GM12892 (cell line): ENCODE measurements around the gene CCDC60.
A peak's percentile ranks its signal among the peaks of the same experiment; 100 is the strongest.

Source experiments
- DNase-seq: peaks from one replicate; pipeline ENCODE4 v3.0.0; 2011; ENCODE audit not compliant: insufficient read length
- FAIRE-seq: peaks from 2 replicates; lab custom pipeline; 2011; peaks lifted over from hg19 to GRCh38; lab: Jason Lieb, UNC
- POLR2A ChIP-seq: IDR thresholded peaks from 2 replicates; pipeline ENCODE4 v1.6.1; 2011; ENCODE audit warnings: low read depth, low read length, control low read depth
- POLR2AphosphoS5 ChIP-seq: IDR thresholded peaks from 2 replicates; pipeline ENCODE4 v1.6.1; 2011; ENCODE audit warnings: low read depth, low read length, control low read depth
- TAF1 ChIP-seq: IDR thresholded peaks from 2 replicates; pipeline ENCODE4 v1.6.1; 2011; ENCODE audit warnings: low read depth, mild to moderate bottlenecking, control low read depth, low read length, borderline replicate concordance

Gene CCDC60

DNA sequence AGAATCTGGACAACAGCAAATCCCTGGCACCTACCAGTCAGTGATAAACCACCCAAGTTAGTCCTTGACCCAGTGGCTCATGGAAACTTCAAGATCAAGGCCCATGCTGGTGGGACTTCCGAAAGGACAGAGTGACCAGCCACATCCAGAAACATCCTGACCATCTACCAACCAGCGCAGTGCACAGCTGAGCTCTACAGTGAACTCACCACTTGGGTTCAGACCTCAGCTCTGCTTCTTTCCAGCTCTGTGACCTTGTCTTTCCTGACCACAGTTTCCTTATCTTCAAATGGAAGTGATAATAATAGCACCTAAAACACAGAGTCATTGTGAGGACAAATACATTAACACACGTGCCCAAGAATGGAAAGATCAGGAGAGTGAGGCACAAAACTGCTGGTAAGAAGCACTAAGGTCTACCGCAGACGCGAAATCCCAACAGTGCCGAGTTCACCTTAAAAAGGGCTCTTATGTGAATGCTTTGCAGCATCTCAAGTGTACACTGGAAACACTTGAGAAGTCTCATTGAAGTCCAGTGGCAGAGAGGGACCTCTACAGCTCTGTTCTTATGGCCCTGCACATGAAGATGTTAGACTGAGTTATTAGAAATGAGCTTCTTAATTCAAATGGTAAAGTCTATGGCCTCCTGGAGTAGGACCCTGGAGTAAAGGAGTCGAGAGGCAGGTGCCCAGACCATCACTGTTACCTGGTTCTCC is 128.8 kb downstream of the CCDC60 start:
- TF ChIP-seq TAF1 (no peak), POLR2A (no peak), POLR2AphosphoS5 (no peak)
- FAIRE-seq (no peak), DNase-seq (no peak)

DNA sequence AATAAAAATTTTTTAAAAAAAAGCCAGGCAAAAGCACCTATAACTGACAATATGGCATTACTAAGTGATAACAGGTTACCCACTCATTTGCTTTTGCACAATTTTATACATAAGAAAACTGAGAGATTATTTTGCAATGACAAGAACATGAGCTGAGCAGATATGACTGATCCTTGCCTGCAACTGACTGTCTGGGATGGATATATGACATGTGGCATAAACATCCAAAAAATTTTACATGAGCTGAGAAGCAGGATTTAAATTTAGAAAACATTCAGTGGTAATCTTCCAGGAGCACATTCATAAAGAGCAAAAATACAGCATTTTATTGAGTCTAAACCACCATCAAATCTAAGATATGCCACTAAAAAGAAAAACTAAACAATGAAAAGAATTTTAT is 133.8 kb downstream of the CCDC60 start:
- no peak for DNase-seq
- TF ChIP-seq POLR2AphosphoS5 (no peak), POLR2A (no peak), TAF1 (no peak)
- no peak for FAIRE-seq

DNA sequence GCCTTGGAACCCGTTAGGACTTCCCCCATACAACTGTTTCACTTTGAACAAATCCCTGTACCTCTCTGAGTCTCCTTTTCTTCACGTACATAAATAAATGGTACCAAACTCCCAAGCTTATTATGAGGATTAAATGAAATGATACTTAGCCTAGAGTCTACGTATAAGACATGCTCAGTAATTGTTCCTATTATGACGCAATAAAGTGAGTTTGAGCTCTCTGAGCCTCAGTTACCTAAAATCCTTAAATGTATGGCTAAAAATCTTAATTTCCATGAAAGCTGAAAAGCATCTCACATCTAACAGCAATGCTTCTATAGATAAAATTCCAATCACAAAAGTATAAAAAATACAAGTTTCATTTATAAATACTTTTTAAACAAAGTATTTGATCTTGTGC is 141.1 kb downstream of the CCDC60 start:
- TF ChIP-seq POLR2A, result no peak
- TF ChIP-seq TAF1, result no peak
- TF ChIP-seq POLR2AphosphoS5, result no peak
- DNase-seq, result no peak
- FAIRE-seq, result no peak

DNA sequence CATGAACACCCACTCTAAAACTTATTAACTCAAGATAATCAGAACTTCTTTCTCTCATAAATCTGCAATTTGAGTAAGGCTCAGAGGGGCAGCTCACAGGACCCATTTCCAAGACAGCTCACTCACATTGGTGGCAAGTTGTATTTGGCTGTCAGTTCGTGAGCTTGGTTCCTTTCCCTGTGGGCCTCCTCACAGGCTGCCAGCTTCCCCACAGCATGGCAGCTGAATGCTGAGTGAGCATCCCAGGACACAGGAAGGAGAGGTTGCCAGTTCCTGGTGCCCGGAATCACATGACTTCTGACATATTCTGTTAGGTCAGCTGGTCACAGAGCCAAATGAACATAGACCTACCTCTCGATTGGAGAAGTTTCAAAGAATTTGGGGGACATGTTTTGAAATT is 142.4 kb downstream of the CCDC60 start:
- no peak for DNase-seq
- TF ChIP-seq TAF1 (no peak), POLR2AphosphoS5 (no peak), POLR2A (no peak)
- FAIRE-seq, result no peak

DNA sequence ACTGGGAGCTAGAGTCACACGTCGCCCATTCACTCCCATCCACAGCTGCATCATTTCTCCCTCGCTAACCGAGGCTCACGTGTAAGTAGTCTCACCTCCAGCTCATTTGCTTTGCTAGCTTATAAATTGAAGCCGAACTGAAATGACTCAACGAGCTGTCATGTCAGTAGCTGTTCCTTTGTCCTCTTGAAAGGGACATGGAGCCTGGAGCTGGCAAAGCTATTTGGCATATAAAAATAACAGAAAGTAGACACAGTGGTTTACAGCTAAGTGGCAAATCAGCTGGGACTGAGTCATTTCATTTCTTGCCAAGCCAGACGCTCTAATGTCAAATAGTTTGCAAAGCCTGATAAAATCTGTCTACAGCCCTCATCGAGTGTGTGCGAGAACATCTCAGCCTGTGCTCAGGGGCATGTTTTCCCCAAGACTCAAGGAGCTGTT is 144.6 kb downstream of the CCDC60 start:
- DNase-seq (no peak), FAIRE-seq (no peak)
- TF ChIP-seq POLR2A (no peak), TAF1 (no peak), POLR2AphosphoS5 (no peak)

DNA sequence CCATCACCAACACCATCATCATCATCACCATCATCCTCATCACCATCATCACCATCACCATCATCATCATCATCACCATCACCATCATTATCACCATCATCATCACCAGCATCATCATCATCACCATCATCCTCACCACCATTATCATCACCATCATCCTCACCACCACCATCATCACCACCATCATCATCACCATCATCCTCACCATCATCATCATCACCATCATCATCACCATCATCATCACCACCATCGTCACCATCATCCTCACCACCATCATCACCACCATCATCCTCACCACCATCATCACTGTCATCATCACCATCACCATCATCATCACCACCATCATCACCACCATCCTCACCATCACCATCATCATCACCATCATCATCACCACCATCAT is 146.0 kb downstream of the CCDC60 start:
- TF ChIP-seq POLR2A (no peak), POLR2AphosphoS5 (no peak), TAF1 (no peak)
- FAIRE-seq, result peak; percentile 67
- DNase-seq, result no peak

DNA sequence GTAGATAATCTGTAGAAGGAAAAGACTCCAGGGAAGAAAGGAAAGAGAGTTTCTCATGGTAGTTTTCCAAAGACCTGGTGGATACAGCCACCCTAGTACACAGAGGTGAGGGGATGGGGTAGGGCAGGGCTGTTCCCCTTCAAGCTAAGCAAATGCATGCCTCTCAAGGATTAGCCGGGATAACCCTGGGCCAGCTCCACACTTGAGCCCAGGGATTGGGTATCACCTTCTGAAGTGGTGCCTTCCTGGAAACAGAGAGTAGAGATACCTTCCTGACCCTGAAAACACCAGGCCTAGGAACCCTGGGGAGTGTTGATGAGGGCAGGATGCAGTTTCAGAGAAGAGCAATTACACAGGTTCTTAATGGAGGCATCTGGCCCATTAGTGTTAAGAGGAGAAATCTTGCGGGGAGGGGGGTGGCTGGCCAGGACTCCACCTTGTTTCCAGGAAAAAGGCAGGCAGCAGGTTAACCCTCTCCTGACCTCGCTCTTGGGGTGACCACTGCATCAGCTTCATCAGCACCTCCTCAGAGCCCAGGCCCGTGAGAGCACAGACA is 152.1 kb downstream of the CCDC60 start:
- no peak for FAIRE-seq
- no peak for DNase-seq
- TF ChIP-seq POLR2A (no peak), POLR2AphosphoS5 (no peak), TAF1 (no peak)

DNA sequence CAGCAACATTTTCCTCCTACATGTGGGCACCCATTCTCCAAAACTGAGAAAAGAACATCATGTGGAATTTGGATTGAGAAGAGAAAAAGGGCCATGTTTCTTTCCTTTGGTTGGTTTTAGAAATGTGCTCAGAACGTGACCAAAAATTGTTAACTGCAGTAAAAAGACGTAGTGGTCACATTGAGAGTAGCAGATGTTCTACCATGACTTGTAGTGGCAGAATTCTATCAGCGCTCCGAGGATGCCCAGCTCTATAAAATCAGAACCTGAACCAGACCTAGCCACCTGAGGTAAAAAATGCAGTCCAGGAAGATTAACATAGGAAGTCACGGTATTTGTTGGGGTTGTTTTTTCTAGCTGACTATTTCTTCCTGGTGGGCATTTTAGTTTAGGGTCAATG is 157.3 kb downstream of the CCDC60 start:
- TF ChIP-seq POLR2AphosphoS5 (no peak), POLR2A (no peak), TAF1 (no peak)
- FAIRE-seq (no peak), DNase-seq (no peak)

DNA sequence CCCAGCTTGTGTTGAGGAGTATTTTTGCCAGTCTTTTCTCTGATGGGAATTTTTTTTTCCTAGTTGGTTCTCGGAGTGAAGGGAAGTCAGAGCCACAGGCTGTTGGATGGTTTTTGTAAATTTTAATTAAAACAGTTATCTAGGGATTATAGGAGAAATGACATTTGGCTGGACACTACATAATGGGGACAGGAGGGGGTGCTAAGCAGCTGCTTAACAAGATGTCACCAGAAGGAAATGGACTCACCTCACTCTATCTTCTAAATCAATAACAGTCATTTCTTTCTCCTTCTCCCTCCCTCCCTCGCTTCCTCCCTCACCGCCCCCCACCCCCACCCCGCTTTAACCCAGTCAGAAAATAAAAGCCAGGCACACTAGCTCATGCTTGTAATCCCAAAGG is 165.7 kb downstream of the CCDC60 start:
- DNase-seq, result no peak
- FAIRE-seq, result no peak
- TF ChIP-seq TAF1 (no peak), POLR2A (no peak), POLR2AphosphoS5 (no peak)

DNA sequence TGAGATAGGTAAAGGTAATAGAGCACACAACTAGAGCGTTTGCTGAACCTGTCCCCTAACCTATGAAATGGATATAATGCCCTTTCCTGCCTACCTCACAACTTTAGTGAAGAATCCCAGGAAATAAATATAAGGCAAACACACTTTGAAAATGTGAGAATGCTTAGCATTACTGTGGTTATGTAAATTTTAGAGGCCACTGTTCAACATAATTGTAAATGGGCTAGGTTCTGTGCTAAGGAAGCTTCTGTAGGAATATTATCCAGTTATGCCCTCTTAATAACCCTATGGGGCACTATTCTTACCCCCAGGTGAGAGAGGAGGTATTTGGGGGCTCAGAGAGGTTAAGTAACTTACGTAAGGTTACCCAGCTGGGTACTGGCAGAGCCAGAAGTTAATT is 166.5 kb downstream of the CCDC60 start:
- no peak for FAIRE-seq
- TF ChIP-seq POLR2A, result no peak
- TF ChIP-seq TAF1, result no peak
- TF ChIP-seq POLR2AphosphoS5, result no peak
- DNase-seq, result no peak

DNA sequence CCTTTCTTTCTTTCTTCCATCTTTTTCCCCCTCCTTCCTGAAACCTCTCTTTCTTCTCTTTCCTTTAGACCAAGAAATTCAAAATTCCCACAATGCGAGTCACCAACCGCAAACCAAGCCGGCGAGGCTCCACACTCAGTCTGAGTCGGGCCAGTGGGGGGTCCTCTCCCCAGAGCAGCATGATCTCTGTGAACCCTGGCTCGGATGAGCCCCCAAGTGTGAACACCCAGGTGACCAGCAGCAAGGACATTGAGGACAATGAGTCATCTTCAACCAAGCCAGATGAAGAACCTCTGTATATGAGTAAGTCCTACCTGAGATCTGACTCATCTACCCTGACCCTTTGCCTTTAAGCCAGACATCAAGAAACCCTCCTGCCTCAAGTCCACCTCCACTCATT is 170.5 kb downstream of the CCDC60 start:
- no peak for FAIRE-seq
- TF ChIP-seq TAF1 (no peak), POLR2A (no peak), POLR2AphosphoS5 (no peak)
- DNase-seq, result no peak

DNA sequence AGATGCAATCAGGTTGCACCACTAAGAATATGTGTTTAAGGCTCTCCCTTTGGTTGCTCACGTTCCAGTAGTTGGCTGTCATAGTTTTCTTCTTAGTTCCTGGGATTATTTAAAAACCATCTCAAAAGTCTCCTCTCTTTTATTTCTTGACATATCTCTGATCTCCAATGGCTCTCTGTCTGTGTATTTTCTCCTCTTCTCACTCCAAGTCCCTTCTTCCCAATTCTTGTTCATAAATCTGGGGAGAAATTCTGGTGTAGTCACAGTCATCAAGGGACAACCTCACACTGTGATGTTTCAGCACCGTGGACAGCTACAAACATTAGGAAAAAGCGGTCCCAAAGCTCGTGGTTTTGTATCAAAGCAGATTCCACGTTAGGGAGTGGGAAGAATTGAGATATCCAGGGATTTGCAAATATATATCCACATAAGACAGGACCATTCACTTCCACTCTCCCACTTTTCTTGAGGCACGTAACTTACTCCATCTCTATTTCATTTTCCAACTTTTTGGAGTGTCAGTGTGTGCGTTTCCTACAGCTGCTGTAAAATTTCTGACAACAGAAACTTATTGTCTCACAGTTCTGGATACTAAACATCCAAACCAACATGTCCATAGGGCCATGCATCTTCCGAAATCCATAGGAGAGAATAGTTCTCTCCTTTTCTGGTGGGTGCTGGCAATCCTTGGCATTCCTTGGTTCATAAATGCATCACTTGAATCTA is 178.4 kb downstream of the CCDC60 start:
- DNase-seq (no peak), FAIRE-seq (no peak)
- TF ChIP-seq TAF1 (no peak), POLR2A (no peak), POLR2AphosphoS5 (no peak)
